Erythroblast (primary cell): Measurements from ENCODE around the gene C9.
"Not testable (repeated sequence)": the region's sequence is repeated elsewhere in the genome, so short reads cannot be mapped to it uniquely, and the experiment has no call there.

ENCODE experiments used
- DNase-seq, 2 experiments: peaks; one replicate each; lab custom pipeline; 2025; lab: John Stamatoyannopoulos, UW
- GATA1 ChIP-seq: IDR thresholded peaks from 2 replicates; pipeline ENCODE4 v1.6.1; 2011; ENCODE audit warnings: low read depth, mild to moderate bottlenecking, control low read depth, low read length, moderate library complexity
- POLR2A ChIP-seq: IDR thresholded peaks from 2 replicates; pipeline ENCODE4 v1.6.1; 2011; ENCODE audit warnings: mild to moderate bottlenecking, low read length

C9 gene

GRCh38 chr5:39274398-39275085 lies 89.8 kb downstream of the C9 start:
- DNase-seq, result peak in 1 of 2 experiments; percentile 10
- TF ChIP-seq GATA1, result no peak
- TF ChIP-seq POLR2A, result no peak

GRCh38 chr5:39273314-39273954 lies 90.9 kb downstream of the C9 start:
- no peak for TF ChIP-seq POLR2A
- TF ChIP-seq GATA1, result no peak
- DNase-seq, result no peak

- not testable (repeated sequence) for DNase-seq
Measured at GRCh38 chr5:39272869-39273231, 91.4 kb downstream of the C9 start.

DNA sequence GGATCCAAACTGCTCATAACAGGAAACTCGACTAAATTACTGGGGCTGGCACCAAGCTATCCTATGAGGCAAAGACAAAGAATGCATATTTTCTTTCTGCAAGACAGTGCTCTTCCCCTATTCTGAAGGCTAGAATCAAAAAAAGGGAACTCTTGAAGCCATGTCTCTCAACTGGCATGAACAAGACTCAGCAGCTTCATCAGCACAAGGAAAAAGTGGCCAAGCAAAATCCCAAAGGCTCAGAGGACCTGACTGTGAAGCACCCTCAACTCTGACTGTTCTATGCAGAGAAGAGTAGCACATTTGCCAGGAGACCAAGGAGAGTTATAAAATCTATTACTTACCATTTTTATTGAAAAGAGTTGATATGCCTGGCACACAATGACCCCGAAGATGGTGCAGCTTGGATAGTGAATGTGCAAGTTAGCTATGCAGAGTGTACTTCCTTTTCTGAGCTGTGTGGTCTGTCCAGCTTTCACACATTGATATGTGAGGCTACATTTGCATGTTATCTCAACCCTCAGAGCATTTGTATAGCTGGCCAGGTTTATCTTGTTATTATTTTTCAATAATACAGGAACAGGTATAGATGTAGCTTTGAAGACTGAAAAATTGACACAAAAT lies 94.0 kb downstream of the C9 start:
- no peak for TF ChIP-seq POLR2A
- TF ChIP-seq GATA1, result no peak
- peak in 1 of 2 experiments; percentile 37 for DNase-seq

- DNase-seq, result no peak
- TF ChIP-seq POLR2A (no peak), GATA1 (no peak)
Measured at GRCh38 chr5:39267186-39267585, 97.1 kb downstream of the C9 start.

- DNase-seq, result no peak
- TF ChIP-seq POLR2A (no peak), GATA1 (no peak)
Measured at GRCh38 chr5:39266442-39266841, 97.9 kb downstream of the C9 start.

GRCh38 chr5:39264528-39264927 lies 99.8 kb downstream of the C9 start:
- no peak for DNase-seq

DNA sequence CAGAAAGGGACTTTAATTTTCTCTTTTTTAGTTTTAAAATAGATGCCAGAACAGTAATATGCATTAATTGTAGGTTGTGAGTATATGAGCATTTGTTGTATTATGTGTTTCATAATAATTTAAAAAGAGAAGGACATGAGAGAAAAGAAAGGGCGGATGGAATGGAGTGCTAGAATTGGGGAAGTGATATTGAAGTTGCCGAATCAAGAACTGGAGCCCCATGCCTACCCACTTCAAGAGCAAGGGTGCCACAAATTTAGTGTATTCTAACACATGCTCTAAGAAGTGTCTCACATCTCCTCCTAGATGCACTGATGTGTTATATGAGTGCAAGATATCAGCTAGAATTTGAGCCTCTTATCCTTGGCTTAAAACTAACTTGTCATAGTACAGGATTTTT lies 101.3 kb downstream of the C9 start:
- TF ChIP-seq POLR2A (no peak), GATA1 (no peak)
- DNase-seq, result no peak

More at GRCh38 chr5:39264528-39264927, 99.8 kb downstream of the C9 start:
- TF ChIP-seq GATA1 (no peak), POLR2A (no peak)

GRCh38 chr5:39260095-39260494 lies 104.2 kb downstream of the C9 start:
- DNase-seq, result no peak
- TF ChIP-seq GATA1 (no peak), POLR2A (no peak)

- TF ChIP-seq GATA1 (no peak), POLR2A (no peak)
- no peak for DNase-seq
Measured at GRCh38 chr5:39257554-39257953, 106.7 kb downstream of the C9 start.

DNA sequence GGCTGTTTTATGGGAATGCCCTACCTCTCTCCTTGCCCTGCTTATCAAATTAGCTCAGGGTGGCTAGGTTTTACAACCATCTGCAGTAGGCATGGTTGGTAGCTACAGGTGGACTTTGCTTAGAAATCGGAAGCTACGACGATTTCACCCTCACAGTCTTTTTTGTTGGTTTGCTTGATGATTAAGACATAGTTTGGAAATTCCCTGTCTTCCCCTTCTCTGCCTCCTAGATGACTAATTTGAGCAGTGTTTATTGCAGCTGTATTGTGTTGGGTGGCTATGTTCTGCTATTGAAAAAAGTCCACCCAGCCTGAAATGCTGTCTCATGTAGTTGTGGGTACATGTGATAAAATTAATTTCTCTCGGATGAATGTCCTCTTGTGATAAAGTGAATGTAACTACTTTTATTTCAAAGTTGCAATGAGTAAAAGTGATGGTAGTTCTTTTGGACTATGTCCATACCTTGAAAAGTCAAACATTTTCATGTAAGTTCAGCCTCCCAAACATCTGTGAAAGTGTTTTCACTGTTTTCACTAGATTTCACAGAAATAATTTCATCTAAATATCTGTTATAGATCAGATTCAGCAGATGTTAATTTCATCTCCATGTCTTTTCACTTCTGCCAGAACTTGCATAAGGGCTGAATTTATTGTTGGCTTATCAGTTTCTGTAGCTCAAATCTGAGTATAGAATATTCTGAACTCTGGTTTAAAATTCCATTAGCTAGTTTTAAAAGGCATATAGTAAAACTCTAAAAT lies 107.6 kb downstream of the C9 start:
- TF ChIP-seq GATA1 (no peak), POLR2A (no peak)
- DNase-seq, result no peak

DNA sequence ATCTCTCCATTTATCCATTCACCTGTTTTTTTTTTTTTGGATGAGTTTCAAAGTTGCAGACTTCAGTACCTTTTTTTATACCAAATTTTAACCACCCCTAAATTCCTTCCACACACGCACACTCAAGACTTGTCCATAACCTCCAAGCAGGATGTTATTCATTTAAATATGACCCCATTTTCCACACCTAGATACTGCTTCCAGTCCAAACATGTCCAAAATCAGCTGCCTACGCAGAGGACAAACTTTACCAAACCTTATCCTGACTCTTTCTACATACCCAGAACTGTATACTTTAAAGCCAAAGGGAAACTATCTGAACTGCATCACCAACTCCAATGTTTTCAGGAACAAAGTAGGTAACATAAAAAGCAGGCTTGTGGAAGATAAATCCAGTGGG lies 108.9 kb downstream of the C9 start:
- DNase-seq, result no peak
- TF ChIP-seq POLR2A, result no peak
- no peak for TF ChIP-seq GATA1

- DNase-seq, result no peak
- TF ChIP-seq POLR2A, result no peak
- no peak for TF ChIP-seq GATA1
Measured at GRCh38 chr5:39254671-39255070, 109.6 kb downstream of the C9 start.

GRCh38 chr5:39253196-39253595 lies 111.1 kb downstream of the C9 start:
- no peak for TF ChIP-seq POLR2A
- no peak for TF ChIP-seq GATA1
- DNase-seq, result no peak

DNA sequence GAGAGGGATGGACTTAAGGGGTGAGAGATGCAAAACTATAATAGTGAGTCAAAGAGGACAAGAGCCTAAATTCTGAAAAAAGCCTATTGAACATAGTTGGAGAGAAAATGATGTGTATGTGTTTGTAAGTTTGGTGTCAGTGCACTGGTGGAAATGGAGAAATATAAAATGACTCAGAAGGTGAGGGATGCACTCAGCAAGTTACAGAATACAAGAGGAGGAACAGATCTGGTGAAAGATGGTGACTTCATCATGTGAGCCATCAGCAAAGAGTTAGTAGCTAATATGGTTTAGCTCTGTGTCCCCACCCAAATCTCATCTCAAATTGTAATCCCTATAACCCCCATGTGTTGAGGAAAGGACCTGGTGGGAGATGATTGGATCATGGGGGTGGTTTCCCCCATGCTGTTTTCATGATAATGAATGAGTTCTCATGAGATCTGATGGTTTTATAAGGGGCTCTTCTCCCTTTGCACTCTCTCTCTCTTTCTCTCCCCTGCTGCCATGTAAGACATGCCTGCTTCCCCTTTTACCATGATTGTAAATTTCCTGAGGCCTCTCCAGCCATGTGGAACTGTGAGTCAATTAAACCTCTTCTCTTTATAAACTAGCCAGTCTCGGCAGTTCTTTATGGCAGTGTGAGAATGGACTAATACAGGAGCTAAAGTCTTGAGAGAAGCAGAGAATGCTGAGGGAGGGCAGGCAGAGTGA lies 114.6 kb downstream of the C9 start:
- DNase-seq, result no peak

More for the DNA sequence above, 114.6 kb downstream of the C9 start:
- no peak for TF ChIP-seq GATA1
- TF ChIP-seq POLR2A, result no peak
